MCF 10A (cell line): ENCODE data around the gene SLIT3. TPM values are rescaled to one million over a fixed set of nuclear protein-coding genes. Genes with fewer than 3 reads are reported as not detected.

ENCODE experiments used
- BruUV-seq: library from RNA; stranded (reverse); fragments of 400-500 nt; replicated peaks from 2 replicates; lab custom pipeline; 2021; lab: Mats Ljungman, UMichigan
- CTCF ChIA-PET: fragments of 300-600 bp; sonication (Branson Sonifier 250); formaldehyde crosslinking; extraction: SDS; loops from one replicate; lab custom pipeline; 2021; ENCODE audit warnings: antibody characterized with exemption, inconsistent platforms; lab: Yijun Ruan, JAX
- POLR2A ChIA-PET: fragments of 300-600, 350-650 bp; sonication (Branson Sonifier 250); formaldehyde crosslinking; extraction: SDS; loops from one replicate; lab custom pipeline; 2020; ENCODE audit warnings: antibody characterized with exemption, inconsistent platforms; lab: Yijun Ruan, JAX
- DNase-seq: peaks from one replicate; pipeline ENCODE4 v3.0.0-alpha.2; 2018; ENCODE audit not compliant: unreplicated experiment
- H3K27ac Mint-ChIP-seq: one replicate; pipeline ENCODE4 v1.8.0; 2022; ENCODE audit warnings: mild to moderate bottlenecking, low read depth, mixed read lengths; ENCODE audit not compliant: unreplicated experiment
- H3K27me3 Mint-ChIP-seq: one replicate; pipeline ENCODE4 v1.8.0; 2022; ENCODE audit warnings: mixed read lengths; ENCODE audit not compliant: insufficient read depth, unreplicated experiment
- H3K36me3 Mint-ChIP-seq: one replicate; pipeline ENCODE4 v1.8.0; 2022; ENCODE audit warnings: mild to moderate bottlenecking, moderate library complexity, mixed read lengths; ENCODE audit not compliant: insufficient read depth, unreplicated experiment
- H3K4me1 Mint-ChIP-seq: one replicate; pipeline ENCODE4 v1.8.0; 2022; ENCODE audit warnings: mixed read lengths; ENCODE audit not compliant: insufficient read depth, unreplicated experiment
- H3K4me3 Mint-ChIP-seq: one replicate; pipeline ENCODE4 v1.8.0; 2022; ENCODE audit warnings: mild to moderate bottlenecking, moderate library complexity, mixed read lengths; ENCODE audit not compliant: unreplicated experiment
- H3K9me3 Mint-ChIP-seq: one replicate; pipeline ENCODE4 v1.8.0; 2022; ENCODE audit warnings: mixed read lengths; ENCODE audit not compliant: unreplicated experiment
- intact Hi-C: fragments of 100-400 bp; cut with micrococcal nuclease; formaldehyde crosslinking; loops from 2 replicates; pipeline ENCODE4 v1.14.1; 2022
- total RNA-seq: library from RNA; stranded (reverse); gene quantifications from 2 replicates; pipeline ENCODE4 v1.2.3, GENCODE V29; 2022
- TF ChIP-seq, protein P1 (sequence below): fragments of 200-600 bp; IDR thresholded peaks from one replicate; pipeline ENCODE4 v1.8.0; 2022; ENCODE audit warnings: antibody characterized with exemption, mild to moderate bottlenecking; ENCODE audit not compliant: unreplicated experiment

Gene SLIT3
- total RNA-seq, 1 experiment from 2014 or later, result 0.89 TPM

- BruUV-seq, result no TSS peak
- H3K27me3 Mint-ChIP-seq, result peaks cover 44% of the 10 kb centered on the region
Measured at GRCh38 chr5:168852329-168852728, 448.6 kb downstream of the SLIT3 start.

DNA sequence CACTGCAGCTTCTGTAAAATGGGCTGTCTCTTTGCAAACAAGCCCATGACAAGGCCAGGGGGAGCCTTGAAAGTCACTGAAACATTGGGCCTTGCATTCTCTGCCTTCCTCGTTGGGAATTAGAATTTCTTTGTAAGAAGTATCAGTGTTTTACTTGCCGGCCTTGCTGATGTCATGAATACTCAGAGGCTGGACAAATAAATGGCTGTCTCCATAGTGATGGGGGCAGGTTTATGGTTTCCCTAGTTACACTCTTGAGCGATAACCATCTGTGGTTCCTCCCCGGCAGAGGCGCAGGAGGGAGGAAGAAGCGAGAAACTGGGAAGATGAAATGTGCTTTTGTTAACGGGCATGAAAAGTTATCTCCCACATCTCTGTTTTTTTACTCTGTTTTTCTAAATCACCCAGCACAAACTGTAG lies 449.0 kb downstream of the SLIT3 start:
- H3K4me3 Mint-ChIP-seq, result no peak overlapping the region
- DNase-seq, result no peak
- no TSS peak for BruUV-seq
- no peaks in the 10 kb centered on the region for H3K36me3 Mint-ChIP-seq
- intact Hi-C loops, result no loop called here
- H3K27ac Mint-ChIP-seq, result no peak overlapping the region
- H3K9me3 Mint-ChIP-seq, result no peaks in the 10 kb centered on the region
- ChIA-PET POLR2A (interaction anchor here (0.5 kb wide), 1 partner anchor 630 kb away, joined by 3 read pairs; no protein-coding TSS in a partner anchor), CTCF (no interaction called here)
- peaks cover 49% of the 10 kb centered on the region for H3K27me3 Mint-ChIP-seq
- TF ChIP-seq, protein P1, sequence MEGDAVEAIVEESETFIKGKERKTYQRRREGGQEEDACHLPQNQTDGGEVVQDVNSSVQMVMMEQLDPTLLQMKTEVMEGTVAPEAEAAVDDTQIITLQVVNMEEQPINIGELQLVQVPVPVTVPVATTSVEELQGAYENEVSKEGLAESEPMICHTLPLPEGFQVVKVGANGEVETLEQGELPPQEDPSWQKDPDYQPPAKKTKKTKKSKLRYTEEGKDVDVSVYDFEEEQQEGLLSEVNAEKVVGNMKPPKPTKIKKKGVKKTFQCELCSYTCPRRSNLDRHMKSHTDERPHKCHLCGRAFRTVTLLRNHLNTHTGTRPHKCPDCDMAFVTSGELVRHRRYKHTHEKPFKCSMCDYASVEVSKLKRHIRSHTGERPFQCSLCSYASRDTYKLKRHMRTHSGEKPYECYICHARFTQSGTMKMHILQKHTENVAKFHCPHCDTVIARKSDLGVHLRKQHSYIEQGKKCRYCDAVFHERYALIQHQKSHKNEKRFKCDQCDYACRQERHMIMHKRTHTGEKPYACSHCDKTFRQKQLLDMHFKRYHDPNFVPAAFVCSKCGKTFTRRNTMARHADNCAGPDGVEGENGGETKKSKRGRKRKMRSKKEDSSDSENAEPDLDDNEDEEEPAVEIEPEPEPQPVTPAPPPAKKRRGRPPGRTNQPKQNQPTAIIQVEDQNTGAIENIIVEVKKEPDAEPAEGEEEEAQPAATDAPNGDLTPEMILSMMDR, result no peak
- no peaks in the 10 kb centered on the region for H3K4me1 Mint-ChIP-seq

More at GRCh38 chr5:168852329-168852728, 448.6 kb downstream of the SLIT3 start:
- no peaks in the 10 kb centered on the region for H3K36me3 Mint-ChIP-seq
- H3K9me3 Mint-ChIP-seq, result no peaks in the 10 kb centered on the region
- DNase-seq, result no peak
- intact Hi-C loops, result no loop called here
- TF ChIP-seq, protein P1, result no peak
- POLR2A ChIA-PET, result interaction anchor here (0.5 kb wide), 1 partner anchor 630 kb away, joined by 3 read pairs; no protein-coding TSS in a partner anchor
- H3K4me3 Mint-ChIP-seq, result no peak overlapping the region
- H3K4me1 Mint-ChIP-seq, result no peaks in the 10 kb centered on the region
- CTCF ChIA-PET, result no interaction called here
- no peak overlapping the region for H3K27ac Mint-ChIP-seq

GRCh38 chr5:168850683-168851082 lies 450.3 kb downstream of the SLIT3 start:
- no peaks in the 10 kb centered on the region for H3K36me3 Mint-ChIP-seq
- no peaks in the 10 kb centered on the region for H3K4me1 Mint-ChIP-seq
- no peak for DNase-seq
- no peaks in the 10 kb centered on the region for H3K9me3 Mint-ChIP-seq
- no TSS peak for BruUV-seq
- intact Hi-C loops, result no loop called here
- H3K27me3 Mint-ChIP-seq, result peaks cover 56% of the 10 kb centered on the region
- TF ChIP-seq, protein P1, result no peak
- ChIA-PET POLR2A (interaction anchor here (0.7 kb wide), 1 partner anchor 52 kb away, joined by 3 read pairs; no protein-coding TSS in a partner anchor), CTCF (no interaction called here)
- no peak overlapping the region for H3K27ac Mint-ChIP-seq
- H3K4me3 Mint-ChIP-seq, result no peak overlapping the region

GRCh38 chr5:168848569-168848968 lies 452.4 kb downstream of the SLIT3 start:
- H3K27ac Mint-ChIP-seq, result no peak overlapping the region

More at GRCh38 chr5:168848569-168848968, 452.4 kb downstream of the SLIT3 start:
- CTCF ChIA-PET, result interaction anchor here (0.5 kb wide), 1 partner anchor 572 kb away, joined by 3 read pairs; no protein-coding TSS in a partner anchor
- no peaks in the 10 kb centered on the region for H3K36me3 Mint-ChIP-seq
- no peaks in the 10 kb centered on the region for H3K4me1 Mint-ChIP-seq
- no TSS peak for BruUV-seq
- H3K9me3 Mint-ChIP-seq, result no peaks in the 10 kb centered on the region
- H3K27me3 Mint-ChIP-seq, result peaks cover 73% of the 10 kb centered on the region
- POLR2A ChIA-PET, result no interaction called here
- no peak overlapping the region for H3K4me3 Mint-ChIP-seq
- no peak for DNase-seq
- intact Hi-C loops, result no loop called here
- TF ChIP-seq, protein P1, result no peak
